COLO668 (cell line): ENCODE measurements around the gene KDM1B.
"Not testable (repeated sequence)": the region's sequence is repeated elsewhere in the genome, so short reads cannot be mapped to it uniquely, and the experiment has no call there.

Experiments
- DNase-seq: peaks from one replicate; lab custom pipeline; 2025; ENCODE audit not compliant: unreplicated experiment; lab: John Stamatoyannopoulos, UW

KDM1B gene

DNA sequence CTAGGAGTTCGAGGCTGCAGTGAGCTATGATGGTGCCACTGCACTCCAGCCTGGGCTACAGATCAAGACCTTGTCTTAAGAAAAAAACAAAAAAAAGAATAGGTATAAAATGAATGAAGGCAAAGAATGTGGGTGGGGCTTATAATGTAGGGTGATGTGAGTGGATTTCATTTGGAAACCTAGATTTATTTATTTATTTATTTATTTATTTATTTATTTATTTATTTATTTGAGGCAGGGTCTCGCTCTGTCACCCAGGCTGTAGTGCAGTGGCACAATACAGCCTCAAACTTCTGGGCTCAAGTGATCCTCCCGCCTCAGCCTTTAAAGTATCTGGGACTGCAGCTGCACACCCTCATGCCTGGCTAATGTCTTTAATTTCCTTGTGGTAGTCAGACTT, 3.8 kb upstream of the KDM1B start:
- not testable (repeated sequence) for DNase-seq

DNA sequence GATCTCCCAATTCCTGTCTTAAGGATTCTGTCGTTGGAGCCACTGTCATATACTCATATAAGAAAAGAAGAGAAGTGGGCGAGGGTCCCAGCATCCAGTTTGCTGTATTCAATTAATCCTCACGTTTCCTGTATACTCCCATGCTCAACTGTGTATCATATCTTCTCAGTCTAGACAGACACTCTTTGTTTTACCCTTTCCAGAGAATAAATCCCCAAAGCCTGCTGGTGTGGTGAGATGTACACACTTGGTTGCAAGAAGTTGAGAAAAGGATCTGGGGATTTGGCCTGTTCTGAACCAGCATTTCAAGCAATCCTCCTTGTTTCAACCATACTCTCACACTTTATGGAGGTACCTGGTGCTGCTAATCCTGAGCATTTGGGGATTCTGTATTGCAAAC, 3.4 kb upstream of the KDM1B start:
- DNase-seq, result no peak

DNA sequence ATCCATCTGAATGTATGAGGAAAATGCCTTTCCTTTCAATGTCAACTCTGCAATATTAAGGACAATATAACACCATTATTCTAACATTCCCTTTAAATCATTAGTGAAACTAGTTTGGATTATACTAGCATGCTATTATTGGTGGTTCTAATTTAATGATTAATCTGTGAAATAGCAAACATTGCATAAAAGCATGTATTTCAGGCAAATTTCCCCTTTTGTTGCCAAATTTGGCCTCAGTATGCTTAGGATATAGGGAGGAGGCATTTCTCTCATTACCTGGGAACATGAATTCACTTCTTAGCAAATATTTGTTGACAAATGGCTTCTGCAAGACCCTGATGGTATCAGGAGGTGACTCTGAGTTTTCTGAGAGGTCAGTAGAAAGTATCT, 1.9 kb upstream of the KDM1B start:
- DNase-seq, result no peak

DNA sequence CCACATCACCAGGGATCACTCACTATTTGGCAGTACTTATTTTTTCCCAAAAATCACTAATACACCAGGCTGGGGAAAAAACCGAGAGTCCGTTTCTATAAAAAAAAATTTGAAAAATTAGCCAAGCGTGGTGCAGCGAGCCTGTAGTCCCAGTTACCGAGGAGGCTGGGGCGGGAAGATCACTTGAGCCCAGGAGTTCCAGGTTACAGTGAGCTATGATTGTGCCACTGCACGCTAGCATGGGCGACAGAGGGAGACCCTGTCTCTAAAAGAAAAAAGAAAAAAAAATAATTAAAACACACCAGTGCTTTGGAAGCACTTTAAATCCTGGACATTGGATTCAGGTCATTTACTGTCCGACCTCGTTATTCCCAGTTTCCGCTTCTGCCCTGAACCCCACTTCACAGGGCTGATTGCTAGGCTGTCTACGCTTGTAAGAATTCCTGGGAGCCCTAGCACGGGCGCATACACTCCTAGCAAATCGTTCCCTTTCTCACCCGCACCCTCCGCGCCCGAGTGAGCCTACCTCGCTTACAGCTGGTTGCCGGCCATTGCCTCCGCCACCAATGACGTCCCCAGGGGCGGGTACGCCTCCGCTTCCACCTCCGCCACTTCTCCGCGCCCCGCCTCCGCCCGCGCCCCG, 594 bp upstream of the KDM1B start, which contains the start of gene TPMT:
TPMT (minus strand) TSS at position 571 of the 643 bp plus-strand sequence. CDS start 5,950 bp downstream, outside the sequence.
- peak; percentile 7 for DNase-seq

- peak; percentile 75 for DNase-seq
These were observed 721 bp downstream of the KDM1B start for GRCh38 chr6:18155864-18156421.

- DNase-seq, result no peak
These were observed 5.7 kb downstream of the KDM1B start for GRCh38 chr6:18160911-18161310.

DNA sequence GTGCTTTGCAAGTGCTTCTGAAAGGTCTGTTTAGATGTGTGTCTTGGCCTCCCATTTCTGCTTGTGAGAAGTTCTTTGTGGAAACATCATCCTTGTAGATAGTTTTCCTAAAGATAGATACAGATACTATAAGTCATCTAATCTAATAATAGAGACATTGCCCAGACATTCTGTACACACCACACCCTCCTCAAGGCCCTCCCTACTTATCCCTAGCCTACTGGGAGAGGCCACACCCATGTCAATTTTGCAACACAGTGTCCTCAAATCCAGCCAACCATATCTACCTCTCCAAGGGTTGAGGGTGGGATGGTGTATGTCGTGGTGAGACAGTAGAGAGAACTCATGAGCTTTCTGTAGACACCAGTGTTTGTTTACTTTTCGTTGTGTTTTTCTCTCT, 6.2 kb downstream of the KDM1B start:
- no peak for DNase-seq

DNA sequence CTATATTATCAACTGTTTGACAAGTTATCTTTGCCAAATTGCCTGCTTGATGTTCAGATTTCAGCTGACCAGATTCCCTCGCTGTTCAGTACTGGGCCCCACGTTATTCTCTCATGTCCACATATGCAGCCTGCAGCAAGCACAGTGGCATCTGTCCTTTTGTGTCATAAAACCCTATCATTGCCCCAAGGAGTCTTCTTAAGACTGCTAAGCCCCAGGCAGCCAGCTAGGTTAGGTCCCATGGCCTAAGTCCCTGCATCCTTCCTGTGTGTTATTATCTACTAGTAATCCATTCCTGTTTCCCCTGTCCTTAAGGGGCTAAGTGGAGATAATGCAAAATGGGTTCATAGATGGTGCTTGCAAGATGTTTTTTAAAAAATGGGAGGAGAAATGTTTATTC, 7.2 kb downstream of the KDM1B start:
- no peak for DNase-seq

GRCh38 chr6:18165751-18166150, 10.5 kb downstream of the KDM1B start:
- no peak for DNase-seq

DNA sequence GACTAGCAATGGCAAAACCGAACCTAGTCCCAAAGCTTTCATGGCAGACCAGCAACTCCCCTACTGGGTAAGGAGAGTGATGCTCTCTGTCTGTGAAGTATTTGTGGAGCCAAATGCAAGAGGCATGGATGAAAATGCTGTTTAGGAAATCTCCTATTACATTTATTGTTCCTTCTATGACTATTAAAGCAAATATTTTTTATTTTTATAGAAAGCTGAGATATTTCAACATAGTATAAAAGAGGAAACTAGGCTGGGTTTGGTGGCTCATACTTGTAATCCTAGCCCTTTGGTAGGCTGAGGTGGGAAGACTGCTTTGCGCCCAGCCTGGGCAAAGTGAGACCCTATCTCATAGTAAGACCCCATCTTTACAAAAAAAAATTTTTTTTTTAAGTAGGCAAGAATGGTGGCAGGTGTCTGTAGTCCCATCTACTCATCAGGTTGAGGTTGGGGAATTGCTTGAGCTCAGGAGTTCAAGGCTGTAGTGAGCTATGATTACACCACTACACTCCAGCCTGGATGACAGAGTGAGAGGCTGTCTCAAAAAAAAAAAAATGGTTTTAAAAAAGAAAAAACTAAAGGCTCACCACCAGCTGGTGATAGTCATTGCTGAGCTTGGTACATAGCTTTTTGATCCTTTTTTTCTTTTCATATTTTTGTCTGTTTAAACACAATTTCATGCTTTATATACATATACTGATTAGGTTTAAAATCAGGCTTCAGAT, 11.3 kb downstream of the KDM1B start:
- DNase-seq, result no peak

DNA sequence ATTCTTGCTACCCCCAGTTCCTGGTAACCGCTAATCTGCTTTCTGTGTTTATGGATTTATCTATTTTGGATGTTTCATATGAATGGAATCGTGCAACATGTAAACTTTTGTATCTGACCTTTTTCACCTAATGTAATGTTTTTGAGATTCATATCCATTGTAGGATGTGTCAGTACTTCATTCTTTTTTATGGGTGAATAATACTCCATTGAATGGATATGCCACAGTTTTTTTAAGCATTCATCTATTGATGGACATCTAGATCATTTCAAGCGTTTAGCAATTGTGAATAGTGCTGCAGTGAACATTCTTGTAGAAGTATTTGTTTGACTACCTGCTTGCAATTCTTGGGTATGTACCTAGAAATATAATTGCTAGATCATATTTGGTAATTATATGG, 13.0 kb downstream of the KDM1B start:
- no peak for DNase-seq

DNA sequence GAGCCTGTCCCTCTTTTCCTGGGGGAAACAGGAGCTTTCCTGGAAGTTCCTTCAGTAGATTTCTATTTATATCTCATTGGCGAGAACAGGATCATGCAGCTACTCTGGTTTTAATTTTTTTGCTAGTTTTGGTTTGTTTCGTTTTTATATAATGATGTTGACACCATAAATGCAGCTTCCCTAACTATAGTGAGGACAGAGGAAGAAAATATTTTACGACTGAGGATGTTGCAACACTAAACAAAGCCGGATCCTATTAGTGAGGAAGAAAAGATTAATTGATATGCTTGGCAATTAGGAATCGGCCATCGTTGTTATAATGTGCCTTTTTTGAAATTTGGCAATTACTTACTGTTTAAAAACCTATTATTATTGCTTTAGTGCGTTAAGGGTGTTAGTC, 16.6 kb downstream of the KDM1B start:
- DNase-seq, result no peak

GRCh38 chr6:18176198-18176597, 21.0 kb downstream of the KDM1B start:
- not testable (repeated sequence) for DNase-seq

DNA sequence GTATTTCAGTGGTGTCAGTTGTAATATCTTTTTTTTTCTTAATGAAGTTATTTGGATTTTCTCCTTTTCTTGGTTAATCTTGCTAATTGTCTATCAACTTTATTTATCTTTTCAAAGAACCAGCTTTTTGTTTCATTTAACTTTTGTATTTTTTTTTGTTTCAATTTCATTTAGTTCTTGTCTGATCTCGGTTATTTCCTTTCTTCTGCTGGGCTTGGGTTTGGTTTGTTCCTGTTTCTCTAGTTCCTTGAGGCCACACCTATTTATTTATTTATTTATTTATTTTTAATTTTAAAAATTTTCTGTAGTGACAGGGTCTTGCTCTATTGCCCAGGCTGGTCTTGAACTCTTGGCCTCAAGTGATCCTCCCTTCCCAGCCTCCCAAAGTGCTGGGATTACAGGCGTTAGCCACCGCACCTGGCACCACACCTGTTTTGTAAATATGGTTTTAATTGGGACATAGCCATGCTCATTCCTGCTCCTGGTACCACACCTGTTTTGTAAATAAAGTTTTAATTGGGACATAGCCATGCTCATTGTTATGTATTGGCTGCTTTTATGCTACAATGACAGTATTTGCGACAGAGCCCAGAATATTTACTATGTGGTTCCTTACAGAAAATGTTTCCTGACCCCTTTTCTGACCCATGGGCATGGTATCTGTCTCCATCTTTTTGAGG, 22.2 kb downstream of the KDM1B start:
- DNase-seq, result peak; percentile 2

DNA sequence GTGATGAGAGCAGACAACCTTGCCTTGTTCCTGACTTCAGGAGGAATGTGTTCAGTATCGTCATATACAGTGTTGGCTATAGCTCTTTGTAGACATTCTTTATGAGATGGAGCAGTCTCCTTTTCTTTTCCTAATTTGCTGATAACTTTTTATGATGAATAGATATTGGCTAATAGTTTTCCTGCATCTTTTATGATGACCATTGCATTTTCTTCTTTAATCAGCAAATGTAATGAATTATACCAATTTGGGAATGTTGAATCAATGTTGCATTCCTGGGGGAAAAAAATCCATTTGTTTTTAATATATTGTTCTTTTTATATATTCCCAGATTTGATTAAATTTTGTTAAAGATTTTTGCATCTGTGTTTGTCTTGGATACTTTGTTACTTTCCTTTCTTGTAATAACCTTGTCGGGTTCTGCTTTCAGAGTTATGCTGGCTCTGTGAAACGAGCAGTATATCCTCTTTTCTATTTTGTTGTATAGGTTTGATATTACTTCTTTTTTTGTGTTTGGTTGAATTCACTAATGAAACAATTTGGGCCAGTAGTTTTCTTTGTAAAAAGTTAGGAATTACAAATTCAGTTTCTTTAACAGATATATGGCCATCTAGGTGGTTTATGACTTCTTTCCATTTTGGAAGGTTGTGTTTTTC, 23.9 kb downstream of the KDM1B start:
- DNase-seq, result no peak

DNA sequence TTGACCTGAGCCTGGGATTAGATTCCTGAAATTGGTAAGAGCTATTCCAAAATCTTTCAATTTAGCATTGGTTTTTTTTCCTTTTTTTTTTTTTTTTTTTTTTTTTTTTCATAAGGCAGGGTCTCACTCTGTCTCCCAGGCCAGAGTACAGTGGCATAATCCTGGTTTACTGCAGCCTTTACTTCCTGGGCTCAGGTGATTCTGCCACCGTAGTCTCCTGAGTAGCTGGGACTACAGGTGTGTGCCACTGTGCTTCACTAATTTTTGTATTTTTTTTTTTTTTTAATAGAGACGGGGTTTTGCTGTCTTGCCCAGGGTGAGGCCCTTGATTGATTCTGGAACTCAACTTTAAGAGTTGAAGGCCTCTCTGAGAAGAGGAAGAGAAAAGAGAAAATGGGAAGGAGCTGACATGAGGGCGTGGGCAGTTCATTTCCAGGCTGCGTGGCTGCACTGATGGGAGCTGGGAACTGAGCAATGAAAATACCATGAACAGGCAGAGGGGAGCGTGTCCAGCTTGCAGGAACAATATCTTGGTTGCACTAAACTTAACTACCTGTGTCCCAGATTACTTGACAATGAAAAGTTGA, 24.6 kb downstream of the KDM1B start:
- DNase-seq, result no peak

DNA sequence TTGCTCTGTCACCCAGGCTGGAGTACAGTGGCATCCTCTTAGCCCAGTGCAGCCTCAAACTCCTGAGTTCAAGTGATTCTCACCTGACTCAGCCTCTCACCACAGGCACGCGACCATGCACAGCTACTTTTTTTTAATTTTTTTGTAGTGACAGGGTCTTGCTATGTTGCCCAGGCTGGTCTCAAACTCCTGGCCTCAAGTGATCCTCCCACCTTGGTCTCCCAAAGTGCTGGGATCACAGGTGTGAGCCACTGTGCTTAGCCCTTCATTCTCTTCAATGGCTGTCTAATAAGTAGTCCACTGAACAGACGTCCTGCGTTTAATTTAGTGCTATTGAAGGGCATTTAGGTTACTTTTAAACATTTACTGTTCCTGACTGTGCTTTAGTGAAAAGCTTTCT, 27.3 kb downstream of the KDM1B start:
- no peak for DNase-seq

GRCh38 chr6:18183766-18184165, 28.5 kb downstream of the KDM1B start:
- DNase-seq, result no peak

GRCh38 chr6:18185624-18186023, 30.4 kb downstream of the KDM1B start:
- DNase-seq, result no peak

DNA sequence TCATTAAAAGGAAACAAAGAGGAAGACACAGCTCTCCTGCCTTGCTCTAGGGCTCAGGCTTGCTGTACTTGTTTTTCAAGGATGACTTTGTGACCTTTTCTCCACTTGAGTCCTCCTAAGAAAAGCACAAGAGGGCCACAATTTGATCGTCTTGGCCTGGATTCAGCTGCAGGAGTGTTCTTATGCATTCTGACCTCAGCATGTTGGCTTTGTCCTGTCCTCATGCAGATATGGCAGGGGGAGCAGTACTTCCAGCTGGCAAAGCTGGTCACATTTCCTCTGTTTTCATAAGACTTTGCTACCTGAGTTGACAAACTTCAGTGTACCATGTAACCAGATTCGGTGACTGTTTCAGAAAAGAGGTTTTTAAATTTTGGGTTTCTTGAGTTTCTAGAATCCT, 30.8 kb downstream of the KDM1B start:
- DNase-seq, result no peak
